ENCODE measurements around the gene TFIP11.

- TF ChIP-seq CTCF (IDR thresholded peaks at IDR 0.05) (no peak), POLR2A (IDR thresholded peaks at IDR 0.05) (no peak)
Observed at GRCh38 chr22:26487996-26488395, 24.3 kb downstream of the TFIP11 start.

Measured in testis (tissue), 2 donors.